HL-60/S4 treated with phorbol 12-myristate 13-acetate at 8.2 ng/mL for 4 days and 3 days (cell line): ENCODE data around the gene CGGBP1.

Experiments
- in situ Hi-C: fragments of 300-500 bp; cut with MboI; formaldehyde crosslinking; loops from 2 replicates; pipeline ENCODE4 v1.15.0; 2022; ENCODE audit warnings: low sequenced_read_pairs

The CGGBP1 gene, protein sequence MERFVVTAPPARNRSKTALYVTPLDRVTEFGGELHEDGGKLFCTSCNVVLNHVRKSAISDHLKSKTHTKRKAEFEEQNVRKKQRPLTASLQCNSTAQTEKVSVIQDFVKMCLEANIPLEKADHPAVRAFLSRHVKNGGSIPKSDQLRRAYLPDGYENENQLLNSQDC

DNA sequence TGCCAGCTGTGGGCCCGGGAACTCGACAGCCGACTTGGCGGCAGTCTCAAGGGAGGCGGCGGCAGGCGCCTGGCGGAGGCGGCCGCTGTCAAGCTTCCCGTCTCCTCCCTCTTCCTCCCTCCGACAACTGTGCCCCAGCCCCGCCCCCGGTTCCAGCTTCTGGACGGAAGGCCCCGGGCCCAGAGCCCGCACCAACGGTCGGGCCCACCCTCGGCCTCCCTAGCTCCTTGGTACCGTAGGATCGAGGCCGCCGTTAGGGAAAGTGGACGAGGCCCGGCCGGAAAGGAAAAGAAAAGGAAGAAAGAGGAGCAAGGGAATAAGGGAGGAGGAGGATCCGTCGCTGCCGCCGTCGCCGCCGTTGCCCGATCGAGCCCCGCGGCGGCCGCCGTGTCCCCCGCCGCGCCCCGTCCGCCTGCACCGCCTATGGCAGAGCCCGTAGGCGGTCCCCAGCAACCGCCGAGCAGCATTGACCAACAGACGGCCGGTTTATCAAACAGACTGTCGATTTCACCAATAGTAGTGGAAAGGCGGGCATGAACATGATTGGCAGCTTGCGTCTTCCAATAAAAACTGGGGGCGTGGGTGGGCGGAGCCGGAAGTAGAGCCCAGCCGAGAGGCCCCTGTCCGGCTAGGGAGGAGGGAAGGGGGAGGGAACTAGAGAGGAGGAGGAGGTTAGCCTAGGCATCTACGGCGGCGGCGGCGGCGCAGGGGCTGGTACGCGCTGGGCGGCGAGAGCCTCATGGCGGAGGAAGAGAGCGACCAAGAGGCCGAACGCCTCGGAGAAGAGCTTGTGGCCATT lies at the start of gene CGGBP1, which contains the start of gene ZNF654:
CGGBP1 (minus strand) TSS at position 425 of the 799 bp plus-strand sequence. CDS start 3,029 bp downstream, outside the sequence.
ZNF654 (plus strand) TSS at position 675 of the 799 bp plus-strand sequence; CDS start at position 740, 65 bp downstream.
- in situ Hi-C loops, result no loop called here

DNA sequence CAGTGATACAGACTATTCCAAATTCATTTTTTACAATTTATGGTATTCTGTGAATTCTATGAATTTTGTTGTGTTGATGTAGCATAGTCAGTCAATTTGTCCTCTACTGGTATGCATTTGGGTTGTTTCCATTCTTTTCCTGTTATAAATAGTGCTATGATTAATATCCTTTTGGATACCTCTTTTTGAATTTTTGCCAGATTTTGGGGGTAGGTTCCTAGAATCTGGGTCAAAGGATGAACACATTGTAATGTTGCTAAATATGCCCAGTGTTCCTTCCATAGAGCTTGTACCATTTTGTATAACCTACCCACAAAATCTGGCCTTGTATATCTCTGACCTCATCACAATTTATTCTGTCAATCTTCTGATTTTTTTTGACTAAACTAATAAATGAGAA lies 46.5 kb upstream of the CGGBP1 start:
- in situ Hi-C loops, result no loop called here

DNA sequence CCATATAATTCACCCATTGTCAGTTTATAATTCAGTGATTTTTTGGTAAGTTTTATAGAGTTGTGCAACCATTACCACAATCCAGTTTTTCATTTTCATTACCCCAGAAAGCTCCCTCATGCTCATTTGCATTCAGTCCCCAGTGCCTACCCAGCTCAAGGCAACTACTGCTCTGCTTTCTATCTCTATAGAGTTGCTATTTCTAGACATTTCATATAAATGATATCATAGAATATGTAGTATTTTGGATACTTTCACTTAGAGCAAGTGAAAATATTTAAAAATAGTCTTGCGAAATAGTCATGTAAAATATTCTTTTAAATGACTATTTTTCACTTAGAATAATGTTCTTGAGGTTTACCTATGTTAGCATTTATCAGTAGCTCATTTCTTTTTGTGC lies 42.3 kb upstream of the CGGBP1 start:
- in situ Hi-C loops, result no loop called here

DNA sequence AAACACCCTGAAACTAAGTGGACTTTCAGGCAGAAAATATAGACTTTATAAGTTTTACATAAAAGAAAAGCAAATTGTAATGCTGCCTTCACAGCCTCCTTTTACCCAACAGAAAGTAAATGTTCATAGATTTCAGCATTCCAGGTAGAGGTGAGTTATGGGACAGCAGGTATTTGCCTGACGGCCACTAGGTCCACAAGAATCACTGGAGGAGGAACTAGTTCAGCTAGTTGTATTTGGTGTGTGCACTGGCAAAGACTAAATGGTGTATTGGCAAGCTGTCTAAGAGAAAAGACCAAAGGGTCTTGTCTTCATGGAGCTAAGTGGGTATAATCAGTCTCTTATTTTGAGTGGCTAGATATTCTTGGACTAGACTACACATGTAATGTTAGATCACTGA lies 34.5 kb upstream of the CGGBP1 start:
- in situ Hi-C loops, result no loop called here

DNA sequence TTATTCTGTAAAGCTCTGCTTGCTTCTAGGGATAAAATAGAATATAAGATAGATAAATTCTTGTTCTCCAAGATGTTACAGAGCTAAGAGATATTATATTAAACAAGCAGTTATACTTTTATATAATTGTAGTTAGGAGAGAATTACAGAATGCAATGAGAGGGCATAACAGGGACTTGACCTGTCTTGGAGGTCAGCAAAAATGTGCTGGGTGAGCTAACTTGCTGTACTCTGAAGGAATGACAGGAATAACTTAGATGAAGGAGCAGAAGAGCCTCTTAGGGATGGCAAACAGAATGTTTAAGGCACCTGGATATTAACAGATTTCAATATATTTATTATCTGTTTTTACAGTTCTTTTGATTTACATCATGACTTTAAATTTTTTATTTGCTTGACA lies 33.5 kb upstream of the CGGBP1 start:
- in situ Hi-C loops, result no loop called here

DNA sequence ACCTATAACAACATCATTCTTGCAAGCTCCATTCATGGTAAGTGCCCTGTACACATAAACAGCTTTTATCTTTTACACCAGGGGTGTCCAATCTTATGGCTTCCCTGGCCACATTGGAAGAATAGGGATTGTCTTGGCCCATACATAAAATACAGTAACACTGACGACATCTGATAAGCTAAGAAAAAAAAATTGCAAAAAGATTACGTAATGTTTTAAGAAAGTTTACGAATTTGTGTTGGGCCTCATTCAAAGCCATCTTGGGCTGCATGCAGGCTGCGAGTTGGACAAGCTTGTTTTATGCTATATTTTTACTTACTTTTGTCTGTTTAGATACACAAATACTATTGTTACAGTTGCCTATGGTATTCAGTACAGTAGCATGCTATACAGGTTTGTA lies 31.9 kb upstream of the CGGBP1 start:
- in situ Hi-C loops, result no loop called here

DNA sequence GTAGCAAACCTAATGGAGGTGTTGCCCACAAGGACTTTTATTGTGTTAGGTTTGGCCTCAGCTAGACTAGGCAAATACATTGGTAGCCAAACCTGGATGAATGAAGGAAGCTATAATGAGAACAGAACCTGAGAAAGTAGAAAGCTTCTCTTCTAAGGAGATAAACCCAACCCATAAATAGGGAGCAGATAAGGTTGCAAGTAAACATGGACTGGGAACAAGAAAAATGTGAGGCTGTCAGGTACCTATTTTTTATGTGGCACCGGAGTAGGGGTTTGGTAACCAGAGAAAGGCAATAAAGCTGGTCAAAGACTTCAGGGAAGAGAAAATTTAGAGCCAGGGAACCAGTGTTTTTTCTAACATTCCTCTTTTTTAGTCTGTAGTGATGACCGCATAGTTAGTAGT lies 25.3 kb upstream of the CGGBP1 start:
- in situ Hi-C loops, result no loop called here

DNA sequence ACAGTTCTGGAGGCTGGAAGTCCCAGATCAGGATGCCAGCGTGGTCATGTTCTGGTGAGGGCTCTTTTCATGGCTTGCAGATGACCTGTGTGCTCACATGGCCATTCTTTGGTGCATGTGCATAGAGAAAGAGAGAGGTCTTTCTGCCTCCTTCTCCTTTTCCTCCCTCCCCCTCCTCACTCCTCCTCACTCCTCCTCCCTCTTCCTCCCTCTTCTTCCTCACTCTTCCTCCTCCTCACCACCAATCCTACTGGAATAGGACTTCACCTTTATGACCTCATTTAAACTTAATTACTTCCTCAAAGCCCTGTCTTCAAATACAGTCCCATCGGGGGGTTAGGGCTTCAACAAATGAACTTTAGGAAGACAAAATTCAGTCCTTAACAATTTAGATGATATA lies 24.0 kb upstream of the CGGBP1 start:
- in situ Hi-C loops, result no loop called here

DNA sequence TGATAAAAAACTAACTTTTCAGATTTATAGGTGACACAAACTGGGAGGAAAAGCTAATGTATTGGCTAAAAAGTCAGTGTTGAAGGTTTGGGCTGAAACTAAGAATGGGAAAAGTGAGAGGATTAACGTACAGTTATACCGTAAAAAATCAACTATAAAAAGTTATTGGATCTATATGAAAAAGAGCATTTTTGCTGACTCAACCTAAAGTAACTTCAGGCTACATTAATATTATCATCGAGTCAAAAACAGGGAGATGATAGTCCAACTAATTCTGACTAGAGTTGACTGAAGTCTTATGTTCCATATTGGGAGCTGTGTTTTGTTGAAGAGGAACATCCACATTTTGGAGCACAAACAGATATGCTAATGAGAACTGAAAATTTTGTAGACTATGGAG lies 20.1 kb upstream of the CGGBP1 start:
- in situ Hi-C loops, result no loop called here

DNA sequence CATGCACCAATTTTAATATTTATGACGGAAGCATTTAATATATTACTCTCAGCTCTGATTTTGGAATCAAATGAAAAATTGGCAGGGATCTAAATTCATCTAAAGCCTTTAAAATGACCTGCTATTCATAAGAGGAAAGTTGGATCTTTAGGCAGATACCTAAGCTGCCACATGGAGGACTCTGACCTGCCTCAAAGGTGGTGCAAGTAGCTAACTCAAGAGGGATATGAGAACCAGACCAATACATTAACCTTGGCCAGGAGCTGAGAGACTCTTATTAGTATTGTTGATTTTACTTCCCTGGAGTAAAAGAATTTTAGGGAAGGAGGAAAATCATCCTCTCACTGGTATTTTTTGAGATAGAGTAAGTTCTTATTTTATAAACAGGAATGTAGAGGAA lies 17.9 kb upstream of the CGGBP1 start:
- in situ Hi-C loops, result no loop called here

DNA sequence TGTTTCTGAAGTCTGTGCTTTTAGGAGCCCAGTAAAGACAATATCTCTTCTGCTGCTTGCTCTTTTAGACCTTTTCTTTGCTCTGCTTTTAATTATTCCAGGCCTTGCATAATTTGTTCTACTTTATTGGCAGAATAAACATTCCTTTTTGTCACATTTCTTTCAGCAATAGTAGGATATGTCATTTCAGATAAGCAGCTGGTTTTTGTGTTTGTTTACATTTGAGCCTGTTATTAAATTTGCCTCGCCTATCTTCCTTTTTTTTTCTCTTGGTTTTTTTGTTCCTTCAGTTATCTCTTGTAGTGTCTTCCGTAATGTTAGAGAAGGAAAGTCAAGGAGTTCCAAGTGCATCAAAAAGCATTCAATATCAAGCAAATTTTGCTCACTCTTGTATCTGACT lies 16.7 kb upstream of the CGGBP1 start:
- in situ Hi-C loops, result no loop called here

DNA sequence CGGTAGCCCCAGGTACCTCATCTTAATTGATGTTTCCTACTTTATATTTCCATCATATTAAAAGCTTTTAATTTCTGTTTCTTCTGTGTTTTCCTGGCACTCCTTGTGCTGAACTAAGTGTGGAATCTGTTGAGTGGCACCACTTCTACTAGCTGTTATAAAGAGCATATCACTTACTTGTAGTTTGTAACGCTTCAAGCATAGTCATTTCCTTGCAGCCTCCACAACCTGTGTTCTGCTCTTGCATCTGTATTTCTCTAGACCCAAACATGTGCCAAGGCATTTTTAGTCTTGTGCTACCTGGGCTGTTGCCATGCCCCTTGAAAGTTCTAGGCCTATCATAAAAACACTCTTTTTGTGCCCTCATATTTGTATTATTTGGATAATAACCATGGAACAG lies 16.3 kb upstream of the CGGBP1 start:
- in situ Hi-C loops, result no loop called here

DNA sequence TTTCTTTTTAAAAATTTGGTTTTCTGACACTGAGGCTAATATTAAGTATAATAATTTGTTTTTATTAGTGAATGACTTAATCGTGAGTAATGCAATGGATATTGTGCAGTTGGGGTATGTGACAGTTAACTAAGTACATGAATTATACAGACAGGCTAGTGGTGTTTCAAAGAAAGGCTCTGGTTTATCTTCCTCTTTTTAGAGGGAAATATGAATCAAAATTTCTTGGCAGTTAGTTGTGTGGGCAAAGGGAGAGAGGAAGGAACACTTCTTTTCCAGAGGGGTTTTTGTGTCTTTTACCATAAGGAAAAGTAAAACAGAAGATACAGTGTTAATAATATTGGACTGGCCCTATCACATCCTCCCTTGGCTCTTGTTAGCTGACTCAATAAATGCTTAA lies 2.9 kb upstream of the CGGBP1 start:
- in situ Hi-C loops, result no loop called here

DNA sequence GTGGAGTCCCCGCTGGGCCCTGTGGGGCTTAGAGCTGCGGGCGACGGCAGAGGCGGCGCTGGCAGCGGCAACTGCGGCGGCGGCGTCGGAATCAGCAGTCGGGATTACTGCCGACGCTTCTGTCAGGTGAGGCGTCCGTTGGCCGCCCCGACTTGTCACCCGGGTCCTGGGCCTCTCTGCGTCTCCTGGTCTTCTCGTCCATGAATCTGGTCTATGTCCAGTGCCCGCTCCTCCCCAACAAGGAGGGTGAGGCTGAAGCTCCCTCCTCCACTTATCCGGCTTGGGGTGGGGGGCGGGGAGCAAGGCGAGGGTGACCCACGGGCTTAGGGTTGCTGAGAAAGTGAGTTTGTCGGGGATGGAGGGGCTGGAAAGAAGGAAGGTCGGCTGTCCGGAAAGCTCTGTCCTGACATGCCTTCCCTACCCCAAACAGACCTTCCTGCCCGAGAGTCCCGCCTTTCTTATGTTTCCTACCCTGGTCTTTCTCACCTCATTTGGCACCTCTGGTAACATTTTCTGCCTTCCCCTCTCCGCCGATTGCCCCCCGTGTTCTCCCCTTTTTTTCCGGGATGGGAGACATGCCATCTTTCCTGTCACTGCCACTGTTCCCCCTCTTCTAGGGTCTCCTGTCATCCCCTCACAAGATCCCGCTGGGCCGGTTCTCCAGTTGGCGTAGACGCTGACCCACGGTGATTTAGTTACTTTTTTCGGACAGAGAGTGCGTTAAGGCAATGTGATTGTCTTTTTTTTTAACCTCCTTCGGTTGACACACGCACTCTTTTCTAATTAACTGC lies 770 bp upstream of the CGGBP1 start:
- in situ Hi-C loops, result no loop called here

DNA sequence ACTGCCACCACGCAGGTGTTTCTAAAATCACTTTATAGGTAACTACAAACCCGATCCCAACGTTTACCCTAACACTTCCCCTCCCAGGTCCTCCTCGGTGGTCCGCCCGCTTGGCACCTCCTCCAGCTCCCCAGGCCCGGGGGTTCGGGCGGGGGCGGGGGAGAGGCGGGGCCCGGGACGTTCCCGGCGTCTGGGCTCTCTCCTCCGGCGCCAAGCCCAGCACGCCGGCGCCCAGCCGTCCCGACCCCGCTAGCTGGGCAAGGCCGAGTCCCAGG lies 562 bp downstream of the CGGBP1 start:
- in situ Hi-C loops, result no loop called here

DNA sequence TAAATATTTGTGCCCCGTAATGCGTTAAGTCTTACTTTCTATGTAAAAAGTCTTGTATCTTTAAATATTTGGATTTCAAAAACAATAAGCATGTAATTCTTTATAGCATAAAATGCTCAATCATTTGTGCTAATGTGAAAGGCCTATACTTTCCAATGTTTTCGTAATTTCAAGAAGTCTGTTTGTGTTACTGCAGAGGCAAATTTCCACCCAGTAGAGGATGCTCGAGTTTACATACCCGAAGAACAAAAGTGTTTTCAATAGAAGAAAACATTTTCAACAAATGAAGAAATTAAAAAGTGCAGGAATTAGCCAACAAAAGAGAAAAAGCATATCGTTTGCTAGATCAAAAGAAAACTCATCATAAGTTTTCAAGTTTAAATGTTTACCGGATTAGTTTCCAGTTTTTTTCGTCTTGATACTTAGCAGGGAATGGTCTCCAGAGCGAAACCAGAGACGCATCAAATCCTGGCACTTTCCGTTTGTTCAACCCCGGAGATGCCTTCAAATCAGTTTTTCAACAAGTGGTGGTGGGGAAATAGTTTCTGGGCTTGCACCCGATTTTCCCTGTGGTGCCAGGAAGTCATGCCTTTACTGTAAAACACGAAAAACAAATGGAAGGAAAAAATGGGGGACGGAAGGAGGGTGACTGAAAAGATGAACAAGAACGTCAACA lies 1.0 kb downstream of the CGGBP1 start:
- in situ Hi-C loops, result no loop called here

DNA sequence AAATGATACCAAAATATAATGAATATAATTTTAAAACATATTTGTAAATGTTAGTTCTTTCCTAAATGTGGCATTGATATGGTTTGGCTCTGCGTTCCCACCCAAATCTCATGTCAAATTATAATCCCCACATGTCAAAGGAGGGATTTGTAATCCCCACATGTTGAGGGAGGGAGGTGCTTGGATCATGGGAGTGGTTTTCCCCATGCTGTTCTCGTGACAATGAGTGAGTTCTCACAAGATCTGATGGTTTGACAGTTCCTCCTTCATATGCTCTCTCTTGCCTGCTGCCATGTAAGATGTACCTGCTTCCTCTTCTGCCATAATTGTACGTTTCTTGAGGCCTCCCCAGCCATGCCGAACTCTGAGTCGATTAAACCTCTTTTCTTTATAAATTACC lies 12.0 kb downstream of the CGGBP1 start:
- in situ Hi-C loops, result no loop called here

DNA sequence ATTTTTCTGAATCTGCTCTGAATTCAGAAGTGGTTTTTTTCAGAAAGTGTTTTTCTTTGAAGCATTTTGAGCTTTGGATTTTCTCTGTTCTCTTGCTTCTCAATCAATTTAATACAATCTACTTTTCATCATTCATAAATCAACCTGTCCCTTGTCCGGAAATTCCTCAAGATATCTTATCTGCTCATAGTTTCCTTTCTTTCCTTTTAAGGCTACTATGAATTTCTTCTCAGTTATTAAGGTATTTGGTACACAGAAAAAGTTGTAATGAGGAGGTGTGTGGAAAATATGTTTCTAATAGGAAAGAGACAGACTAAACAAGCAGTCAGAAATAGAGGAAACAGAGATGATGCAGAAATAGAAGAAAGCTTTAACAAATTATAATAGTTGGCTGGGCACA lies 14.4 kb downstream of the CGGBP1 start:
- in situ Hi-C loops, result no loop called here

DNA sequence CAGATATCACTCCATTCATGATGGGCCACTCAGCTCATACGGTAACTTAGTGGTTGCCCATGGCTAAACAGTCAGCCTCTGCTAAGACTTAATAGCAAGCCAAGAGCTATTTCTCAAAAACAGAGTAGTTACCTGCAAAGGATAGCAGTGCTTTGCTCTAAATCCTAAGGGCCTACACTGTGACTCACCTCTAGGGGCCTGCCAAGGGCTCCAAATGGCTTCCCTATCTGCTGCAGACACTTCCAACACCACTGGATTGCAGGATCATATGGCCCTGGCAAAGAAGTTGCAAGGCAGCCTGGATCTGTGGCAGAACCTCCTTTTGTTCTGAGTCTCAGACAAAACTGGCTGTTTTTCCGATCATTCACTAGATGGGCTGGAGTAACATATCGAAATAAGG lies 17.8 kb downstream of the CGGBP1 start:
- in situ Hi-C loops, result no loop called here

DNA sequence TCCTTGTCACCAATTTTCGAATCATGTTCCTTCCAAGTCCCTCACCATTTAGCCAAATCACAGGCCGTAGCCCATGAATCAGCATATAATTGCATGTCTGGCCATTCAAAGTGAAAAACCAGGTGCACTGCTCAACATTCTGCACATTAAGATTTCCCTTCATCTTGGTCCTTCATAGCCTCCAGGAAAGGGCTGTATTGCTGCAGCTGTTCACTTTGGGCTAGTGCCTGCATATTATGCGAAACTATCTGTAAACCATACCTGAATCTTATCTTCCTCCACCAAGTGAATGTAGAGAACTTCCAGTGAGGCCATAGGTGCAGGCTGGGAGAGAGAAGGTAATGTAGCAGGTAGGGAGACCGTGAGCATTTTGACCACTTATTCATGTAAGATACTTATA lies 18.3 kb downstream of the CGGBP1 start:
- in situ Hi-C loops, result no loop called here

DNA sequence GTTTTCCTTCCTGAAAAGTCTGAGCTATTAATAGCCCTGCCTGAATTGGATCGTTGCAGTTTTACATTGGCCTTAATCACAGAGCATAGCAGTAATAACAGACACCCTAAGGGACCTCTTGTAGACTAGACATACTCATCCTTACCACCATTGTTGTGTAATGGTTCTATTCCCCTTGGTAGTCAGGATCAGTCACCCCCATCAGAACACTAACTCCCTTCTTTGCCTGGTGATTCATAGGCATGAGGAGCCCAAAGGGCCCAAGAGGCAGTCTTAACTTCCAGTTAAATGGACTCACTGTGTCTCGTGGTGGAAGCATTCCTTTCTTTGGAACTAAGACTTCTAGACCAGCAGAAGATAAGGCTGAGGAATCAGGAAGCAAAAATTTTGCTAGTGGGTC lies 20.2 kb downstream of the CGGBP1 start:
- in situ Hi-C loops, result no loop called here

DNA sequence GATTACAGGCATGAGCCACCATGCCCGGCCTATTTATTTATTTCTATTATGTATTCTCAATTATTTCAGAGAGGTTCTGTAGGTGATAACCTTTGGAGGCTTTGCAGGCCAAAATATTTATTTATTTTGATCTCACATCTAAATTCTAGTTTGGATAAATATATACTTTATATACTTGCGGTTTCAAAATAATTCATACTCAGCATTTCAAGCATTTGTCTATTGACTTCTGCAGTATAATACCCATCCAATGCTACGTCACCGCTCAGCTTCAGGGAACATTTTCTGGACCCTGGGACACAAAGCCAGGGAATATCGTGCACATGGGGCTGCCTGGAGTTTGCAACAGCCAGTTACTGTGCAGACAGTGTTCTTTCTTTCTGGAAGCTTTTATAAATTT lies 22.6 kb downstream of the CGGBP1 start:
- in situ Hi-C loops, result no loop called here
